HepG2 (cell line): ENCODE measurements around the gene ZNF800. TPM values are rescaled to one million over a fixed set of nuclear protein-coding genes. Genes with fewer than 3 reads are reported as not detected.

ENCODE experiments used
- CBX2 ChIP-seq, 2 experiments: fragments of 200-600 bp in 1 of 2; sonication (generic); formaldehyde crosslinking in 1 of 2; IDR thresholded peaks; 2 replicates each; pipeline versions ENCODE4 v1.7.0 to v1.8.1; 2018 to 2022; ENCODE audit warnings: low read depth in 2 of 2, low read length in 1 of 2, mild to moderate bottlenecking in 1 of 2, missing genetic modification reagents in 1 of 2
- CHD4 ChIP-seq: fragments of 200-600 bp; sonication (generic); IDR thresholded peaks from 2 replicates; pipeline ENCODE4 v1.7.0; 2017; ENCODE audit warnings: mild to moderate bottlenecking, low read length, borderline replicate concordance
- FOXA3 ChIP-seq: IDR thresholded peaks from 2 replicates; pipeline ENCODE4 v1.6.1; 2016; ENCODE audit warnings: missing genetic modification reagents, missing compliant biosample characterization
- HIVEP1 ChIP-seq: sonication (generic); formaldehyde crosslinking; IDR thresholded peaks from 2 replicates; pipeline ENCODE4 v1.4.0; 2020; ENCODE audit warnings: mild to moderate bottlenecking, missing genetic modification reagents
- HNRNPL ChIP-seq: fragments of 200-400 bp; formaldehyde crosslinking; IDR thresholded peaks from 2 replicates; pipeline ENCODE4 v1.6.1; 2017; ENCODE audit warnings: mild to moderate bottlenecking, low read depth, low read length
- HOXD1 ChIP-seq: sonication (generic); formaldehyde crosslinking; IDR thresholded peaks from 2 replicates; pipeline ENCODE4 v1.5.0; 2020; ENCODE audit warnings: missing genetic modification reagents
- MED13 ChIP-seq: sonication (generic); formaldehyde crosslinking; IDR thresholded peaks from 2 replicates; pipeline ENCODE4 v1.5.0; 2020; ENCODE audit warnings: missing genetic modification reagents
- REST ChIP-seq, 2 experiments: IDR thresholded peaks; 2 replicates each; pipeline ENCODE4 v1.6.1; 2011 to 2012; ENCODE audit warnings: low read length in 2 of 2, borderline replicate concordance in 1 of 2, low read depth in 1 of 2, mild to moderate bottlenecking in 1 of 2, moderate library complexity in 1 of 2
- TBX2 ChIP-seq: sonication (generic); formaldehyde crosslinking; IDR thresholded peaks from 2 replicates; pipeline ENCODE4 v1.5.0; 2020; ENCODE audit warnings: missing genetic modification reagents, mild to moderate bottlenecking, borderline replicate concordance
- ZFY ChIP-seq: sonication (generic); formaldehyde crosslinking; IDR thresholded peaks from 2 replicates; pipeline ENCODE4 v1.4.0; 2020; ENCODE audit warnings: missing genetic modification reagents
- ZNF205 ChIP-seq: IDR thresholded peaks from 2 replicates; pipeline ENCODE4 v1.6.1; 2018; ENCODE audit warnings: missing biosample characterization, missing genetic modification reagents
- ZNF543 ChIP-seq: sonication (generic); formaldehyde crosslinking; IDR thresholded peaks from 2 replicates; pipeline ENCODE4 v1.4.0; 2020; ENCODE audit warnings: mild to moderate bottlenecking, missing genetic modification reagents
- ZNF616 ChIP-seq: sonication (generic); formaldehyde crosslinking; IDR thresholded peaks from 2 replicates; pipeline ENCODE4 v1.5.0; 2020; ENCODE audit warnings: low read depth, mild to moderate bottlenecking, missing genetic modification reagents
- ZNF687 ChIP-seq: sonication (generic); formaldehyde crosslinking; IDR thresholded peaks from 2 replicates; pipeline ENCODE4 v1.5.1; 2020; ENCODE audit warnings: mild to moderate bottlenecking, missing genetic modification reagents, moderate library complexity
- ZZZ3 ChIP-seq: sonication (generic); formaldehyde crosslinking; IDR thresholded peaks from 2 replicates; pipeline ENCODE4 v1.4.0; 2020; ENCODE audit warnings: missing genetic modification reagents, mild to moderate bottlenecking, borderline replicate concordance
- polyA plus RNA-seq, 8 experiments: library from polyadenylated mRNA; depleted of rRNA in 3 of 8; stranded (reverse) in 7 of 8; unstranded in 1 of 8; fragments of >200 nt; fragmentation: Illumina TruSeq in 4 of 8; extraction: Trizol in 4 of 8; gene quantifications; 2 replicates each; pipeline versions ENCODE4 v1.2.1 to v1.2.3, GENCODE V29; 2011 to 2016; ENCODE audit warnings: low read depth in 4 of 8, missing spikeins in 1 of 8, mixed read lengths in 1 of 8; ENCODE audit not compliant: insufficient read depth in 1 of 8
- total RNA-seq, 5 experiments: library from RNA; depleted of rRNA; stranded (reverse); fragments of >200 nt; fragmentation: Illumina TruSeq; extraction: Trizol; gene quantifications; 2 replicates each; pipeline ENCODE4 v1.2.3, GENCODE V29; 2016; ENCODE audit warnings: low read depth in 1 of 5
- TF ChIP-seq, protein P1 (sequence below): sonication (generic); formaldehyde crosslinking; IDR thresholded peaks from 2 replicates; pipeline ENCODE4 v1.4.0; 2020; ENCODE audit warnings: missing genetic modification reagents
- TF ChIP-seq, protein P2 (sequence below): sonication (generic); formaldehyde crosslinking; IDR thresholded peaks from 2 replicates; pipeline ENCODE4 v1.5.0; 2020; ENCODE audit warnings: missing genetic modification reagents

ZNF800 gene
- total and polyA plus RNA-seq, 2 of the 13 experiments (the other 11 are each of a cell fraction or from before 2014, with no cell fraction given) = 7.1 to 12.7 TPM

GRCh38 chr7:127347567-127348246 lies 44.8 kb downstream of the ZNF800 start (continued):
- no peak for TF ChIP-seq REST (IDR thresholded peaks at IDR 0.05; ENCODE audit: borderline replicate concordance in 1 of 2, low read depth in 1 of 2, low read length in 2 of 2)
- no peak for TF ChIP-seq HIVEP1 (CRISPR knock-in tag)
- no peak for TF ChIP-seq HOXD1 (CRISPR knock-in tag)
- no peak for TF ChIP-seq ZNF543 (CRISPR knock-in tag)
- TF ChIP-seq ZNF687 (CRISPR knock-in tag) = peak; percentile 64
- TF ChIP-seq CHD4 = no peak
- no peak for TF ChIP-seq ZNF205 (CRISPR knock-in tag)
- TF ChIP-seq ZZZ3 (CRISPR knock-in tag) = no peak
- 0 out of 2 replicates have a peak, but pooled peaks have one; percentile 33 for TF ChIP-seq HNRNPL
- TF ChIP-seq, protein P1, sequence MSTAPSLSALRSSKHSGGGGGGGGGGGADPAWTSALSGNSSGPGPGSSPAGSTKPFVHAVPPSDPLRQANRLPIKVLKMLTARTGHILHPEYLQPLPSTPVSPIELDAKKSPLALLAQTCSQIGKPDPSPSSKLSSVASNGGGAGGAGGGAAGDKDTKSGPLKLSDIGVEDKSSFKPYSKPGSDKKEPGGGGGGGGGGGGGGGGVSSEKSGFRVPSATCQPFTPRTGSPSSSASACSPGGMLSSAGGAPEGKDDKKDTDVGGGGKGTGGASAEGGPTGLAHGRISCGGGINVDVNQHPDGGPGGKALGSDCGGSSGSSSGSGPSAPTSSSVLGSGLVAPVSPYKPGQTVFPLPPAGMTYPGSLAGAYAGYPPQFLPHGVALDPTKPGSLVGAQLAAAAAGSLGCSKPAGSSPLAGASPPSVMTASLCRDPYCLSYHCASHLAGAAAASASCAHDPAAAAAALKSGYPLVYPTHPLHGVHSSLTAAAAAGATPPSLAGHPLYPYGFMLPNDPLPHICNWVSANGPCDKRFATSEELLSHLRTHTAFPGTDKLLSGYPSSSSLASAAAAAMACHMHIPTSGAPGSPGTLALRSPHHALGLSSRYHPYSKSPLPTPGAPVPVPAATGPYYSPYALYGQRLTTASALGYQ (CRISPR knock-in tag) = no peak
- TF ChIP-seq, protein P2, sequence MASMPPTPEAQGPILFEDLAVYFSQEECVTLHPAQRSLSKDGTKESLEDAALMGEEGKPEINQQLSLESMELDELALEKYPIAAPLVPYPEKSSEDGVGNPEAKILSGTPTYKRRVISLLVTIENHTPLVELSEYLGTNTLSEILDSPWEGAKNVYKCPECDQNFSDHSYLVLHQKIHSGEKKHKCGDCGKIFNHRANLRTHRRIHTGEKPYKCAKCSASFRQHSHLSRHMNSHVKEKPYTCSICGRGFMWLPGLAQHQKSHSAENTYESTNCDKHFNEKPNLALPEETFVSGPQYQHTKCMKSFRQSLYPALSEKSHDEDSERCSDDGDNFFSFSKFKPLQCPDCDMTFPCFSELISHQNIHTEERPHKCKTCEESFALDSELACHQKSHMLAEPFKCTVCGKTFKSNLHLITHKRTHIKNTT (CRISPR knock-in tag) = no peak
- TF ChIP-seq MED13 = no peak
- TF ChIP-seq ZFY (CRISPR knock-in tag) = peak; percentile 58; the same call in 1 of the 2 replicates
- TF ChIP-seq ZNF616 (CRISPR knock-in tag) = no peak
- TF ChIP-seq TBX2 (CRISPR knock-in tag) = no peak
- TF ChIP-seq CBX2 (IDR thresholded peaks at IDR 0.05; ENCODE audit: low read depth, low read length) = no peak
- no peak for TF ChIP-seq CBX2 (CRISPR knock-in tag; IDR thresholded peaks at IDR 0.05; ENCODE audit: low read depth)
- no peak for TF ChIP-seq FOXA3 (CRISPR knock-in tag)
